Urinary bladder (tissue), 4 donors: ENCODE measurements around the gene STOX2. TPM values are rescaled to one million over a fixed set of nuclear protein-coding genes. Genes with fewer than 3 reads are reported as not detected.
"Not testable (repeated sequence)": the region's sequence is repeated elsewhere in the genome, so short reads cannot be mapped to it uniquely, and the experiment has no call there.

Experiments used
- DNase-seq: peaks from one replicate; pipeline ENCODE4 v3.0.0-alpha.2; 2015; ENCODE audit errors: extremely low spot score
- H3K27ac ChIP-seq: one replicate; pipeline ENCODE4 v1.5.1; 2013; ENCODE audit warnings: low read depth, mild to moderate bottlenecking, moderate library complexity
- H3K36me3 ChIP-seq: one replicate; pipeline ENCODE4 v1.6.1; 2013; ENCODE audit warnings: mild to moderate bottlenecking, moderate library complexity; ENCODE audit not compliant: insufficient read depth
- H3K4me1 ChIP-seq: one replicate; pipeline ENCODE4 v1.6.1; 2013; ENCODE audit warnings: mild to moderate bottlenecking, moderate library complexity; ENCODE audit not compliant: insufficient read depth
- H3K4me3 ChIP-seq: one replicate; pipeline ENCODE4 v1.5.1; 2013; ENCODE audit warnings: low read depth, low read length
- WGBS: extraction: QIAGEN DNeasy Blood & Tissue Kit; methylation state at CpG from one replicate; pipeline ENCODE4 v1.1.7; 2013; 5-methylcytosine and 5-hydroxymethylcytosine counted together
- polyA plus RNA-seq: library from polyadenylated mRNA; stranded (reverse); fragments of 200-250 nt; gene quantifications from one replicate; pipeline ENCODE4 v1.2.3, GENCODE V29; 2013
- total RNA-seq: library from RNA; depleted of rRNA; stranded (reverse); fragments of >200 nt; gene quantifications from one replicate; pipeline ENCODE4 v1.2.3, GENCODE V29; 2014
- donor health status: healthy with polysubstance abuse.
- donor health status: healthy.

The STOX2 gene
- total and polyA plus RNA-seq, 2 donors = 4.0 to 35.7 TPM

GRCh38 chr4:183934761-183935160 is 29.7 kb downstream of the STOX2 start:
- WGBS = 98% methylated on average over 6 of the region's 6 CpGs
- Histone ChIP-seq H3K4me3 (no peak overlapping the region), H3K4me1 (no peaks in the 10 kb centered on the region), H3K27ac (no peak overlapping the region), H3K36me3 (no peaks in the 10 kb centered on the region)
- no peak for DNase-seq

GRCh38 chr4:183935355-183936005 is 30.4 kb downstream of the STOX2 start:
- no peak for DNase-seq
- Histone ChIP-seq H3K4me1 (no peaks in the 10 kb centered on the region), H3K4me3 (no peak overlapping the region), H3K36me3 (no peaks in the 10 kb centered on the region), H3K27ac (no peak overlapping the region)
- WGBS = 88% methylated on average over 2 of the region's 2 CpGs

GRCh38 chr4:183936047-183936446 is 30.9 kb downstream of the STOX2 start:
- 48% methylated on average over 6 of the region's 6 CpGs for WGBS
- Histone ChIP-seq H3K27ac (no peak overlapping the region), H3K4me1 (no peaks in the 10 kb centered on the region), H3K36me3 (no peaks in the 10 kb centered on the region), H3K4me3 (no peak overlapping the region)
- DNase-seq = no peak

- DNase-seq = no peak
- H3K4me3 ChIP-seq = no peak overlapping the region
- WGBS = 78% methylated on average over 3 of the region's 3 CpGs
- no peak overlapping the region for H3K27ac ChIP-seq
- no peaks in the 10 kb centered on the region for H3K36me3 ChIP-seq
- H3K4me1 ChIP-seq = no peaks in the 10 kb centered on the region
These were observed 31.7 kb downstream of the STOX2 start for GRCh38 chr4:183936574-183937345.

- 50% methylated on average over 4 of the region's 4 CpGs for WGBS
- DNase-seq = no peak
- Histone ChIP-seq H3K36me3 (no peaks in the 10 kb centered on the region), H3K4me1 (peaks cover 2% of the 10 kb centered on the region), H3K4me3 (no peak overlapping the region), H3K27ac (no peak overlapping the region)
These were observed 35.8 kb downstream of the STOX2 start for GRCh38 chr4:183940864-183941263.

GRCh38 chr4:183941964-183942363 is 36.9 kb downstream of the STOX2 start:
- DNase-seq = no peak
- Histone ChIP-seq H3K4me1 (peaks cover 2% of the 10 kb centered on the region), H3K36me3 (no peaks in the 10 kb centered on the region), H3K4me3 (no peak overlapping the region), H3K27ac (no peak overlapping the region)

GRCh38 chr4:183945741-183946140 is 40.6 kb downstream of the STOX2 start:
- no peak for DNase-seq
- 85% methylated on average over 8 of the region's 8 CpGs for WGBS
- Histone ChIP-seq H3K27ac (no peak overlapping the region), H3K4me3 (no peak overlapping the region), H3K4me1 (peaks cover 2% of the 10 kb centered on the region), H3K36me3 (no peaks in the 10 kb centered on the region)

- Histone ChIP-seq H3K4me1 (no peaks in the 10 kb centered on the region), H3K36me3 (no peaks in the 10 kb centered on the region), H3K4me3 (no peak overlapping the region), H3K27ac (no peak overlapping the region)
- 93% methylated on average over 8 of the region's 8 CpGs for WGBS
- DNase-seq = no peak
These were observed 45.4 kb downstream of the STOX2 start for GRCh38 chr4:183950536-183950935.

- 96% methylated on average over 1 of the region's 1 CpG for WGBS
- H3K27ac ChIP-seq, H3K4me1 ChIP-seq, H3K4me3 ChIP-seq, H3K36me3 ChIP-seq, DNase-seq: not testable (repeated sequence)
These were observed 47.5 kb downstream of the STOX2 start for GRCh38 chr4:183952652-183953051.

GRCh38 chr4:183959319-183960045 is 54.4 kb downstream of the STOX2 start:
- WGBS = 76% methylated on average over 10 of the region's 10 CpGs
- no peak overlapping the region for H3K27ac ChIP-seq
- DNase-seq = no peak
- no peaks in the 10 kb centered on the region for H3K36me3 ChIP-seq
- no peak overlapping the region for H3K4me3 ChIP-seq
- no peaks in the 10 kb centered on the region for H3K4me1 ChIP-seq

- Histone ChIP-seq H3K4me3 (no peak overlapping the region), H3K27ac (no peak overlapping the region), H3K4me1 (no peaks in the 10 kb centered on the region), H3K36me3 (no peaks in the 10 kb centered on the region)
- DNase-seq = peak; percentile 69
- 24% methylated on average over 8 of the region's 8 CpGs for WGBS
These were observed 54.9 kb downstream of the STOX2 start for GRCh38 chr4:183960046-183960420.

GRCh38 chr4:183960962-183961541 is 55.9 kb downstream of the STOX2 start:
- no peaks in the 10 kb centered on the region for H3K36me3 ChIP-seq
- no peak for DNase-seq
- 32% methylated on average over 12 of the region's 12 CpGs for WGBS

GRCh38 chr4:183961795-183962194 is 56.7 kb downstream of the STOX2 start:
- 94% methylated on average over 1 of the region's 1 CpG for whole genome bisulfite sequencing
- no peak for DNase-seq
- Histone ChIP-seq H3K27ac (no peak overlapping the region), H3K4me3 (no peak overlapping the region), H3K4me1 (no peaks in the 10 kb centered on the region), H3K36me3 (no peaks in the 10 kb centered on the region)

More at GRCh38 chr4:183960962-183961541, 55.9 kb downstream of the STOX2 start:
- Histone ChIP-seq H3K27ac (no peak overlapping the region), H3K4me3 (no peak overlapping the region), H3K4me1 (no peaks in the 10 kb centered on the region)
